Activated naive CD8-positive, alpha-beta T cell treated with anti-CD3 and anti-CD28 coated beads, Interleukin-2, amount 50 U/mL, for 24 hours (primary cell): Measurements from ENCODE around the gene LHX5.

Source experiments
- ATAC-seq: fragments of 150-1000 bp; cut with Tn5 transposase; one replicate; pipeline ENCODE4 v1.10.0; 2021
- DNase-seq: peaks from one replicate; pipeline ENCODE4 v3.0.0; 2021
- H3K27ac Mint-ChIP-seq: one replicate; pipeline ENCODE4 v1.8.0; 2021; ENCODE audit warnings: mild to moderate bottlenecking, mixed read lengths
- H3K27me3 Mint-ChIP-seq: one replicate; pipeline ENCODE4 v1.8.0; 2021; ENCODE audit warnings: mixed read lengths
- H3K36me3 Mint-ChIP-seq: one replicate; pipeline ENCODE4 v1.8.0; 2021; ENCODE audit warnings: low read depth, mixed read lengths
- H3K4me1 Mint-ChIP-seq: one replicate; pipeline ENCODE4 v1.8.0; 2021; ENCODE audit warnings: mixed read lengths
- H3K4me3 Mint-ChIP-seq: one replicate; pipeline ENCODE4 v1.8.0; 2021; ENCODE audit warnings: mild to moderate bottlenecking, moderate library complexity, mixed read lengths
- H3K9me3 Mint-ChIP-seq: one replicate; pipeline ENCODE4 v1.8.0; 2021; ENCODE audit warnings: mixed read lengths

LHX5 gene

DNA sequence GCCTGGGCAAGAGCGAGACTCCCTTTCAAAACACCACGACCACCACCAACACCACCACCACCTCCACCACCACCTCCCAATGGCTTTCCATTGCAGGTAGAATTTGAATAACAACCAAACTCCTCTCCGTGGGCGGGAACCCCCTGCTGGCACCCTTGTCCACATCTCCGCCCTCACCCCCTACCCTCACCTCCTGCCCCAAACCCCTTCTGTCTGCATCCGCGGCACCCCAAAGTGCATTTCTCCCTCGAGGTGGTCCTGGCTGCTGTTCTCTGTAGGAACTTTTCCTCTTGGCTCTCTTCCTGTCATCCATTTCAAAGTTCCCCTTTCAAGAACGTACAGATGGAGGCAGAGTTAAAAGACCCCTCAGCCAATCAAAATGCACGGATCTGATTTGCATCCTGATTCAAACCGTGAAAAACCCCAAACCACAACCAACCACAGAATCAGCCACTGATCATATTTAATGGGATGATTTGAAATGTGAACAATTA lies 45.7 kb downstream of the LHX5 start:
- H3K9me3 Mint-ChIP-seq, result no peaks in the 10 kb centered on the region
- no peak for DNase-seq
- no peak overlapping the region for H3K4me3 Mint-ChIP-seq
- no peak for ATAC-seq
- H3K27ac Mint-ChIP-seq, result no peak overlapping the region
- peaks cover 27% of the 10 kb centered on the region for H3K27me3 Mint-ChIP-seq
- no peaks in the 10 kb centered on the region for H3K36me3 Mint-ChIP-seq
- peaks cover 10% of the 10 kb centered on the region for H3K4me1 Mint-ChIP-seq

DNA sequence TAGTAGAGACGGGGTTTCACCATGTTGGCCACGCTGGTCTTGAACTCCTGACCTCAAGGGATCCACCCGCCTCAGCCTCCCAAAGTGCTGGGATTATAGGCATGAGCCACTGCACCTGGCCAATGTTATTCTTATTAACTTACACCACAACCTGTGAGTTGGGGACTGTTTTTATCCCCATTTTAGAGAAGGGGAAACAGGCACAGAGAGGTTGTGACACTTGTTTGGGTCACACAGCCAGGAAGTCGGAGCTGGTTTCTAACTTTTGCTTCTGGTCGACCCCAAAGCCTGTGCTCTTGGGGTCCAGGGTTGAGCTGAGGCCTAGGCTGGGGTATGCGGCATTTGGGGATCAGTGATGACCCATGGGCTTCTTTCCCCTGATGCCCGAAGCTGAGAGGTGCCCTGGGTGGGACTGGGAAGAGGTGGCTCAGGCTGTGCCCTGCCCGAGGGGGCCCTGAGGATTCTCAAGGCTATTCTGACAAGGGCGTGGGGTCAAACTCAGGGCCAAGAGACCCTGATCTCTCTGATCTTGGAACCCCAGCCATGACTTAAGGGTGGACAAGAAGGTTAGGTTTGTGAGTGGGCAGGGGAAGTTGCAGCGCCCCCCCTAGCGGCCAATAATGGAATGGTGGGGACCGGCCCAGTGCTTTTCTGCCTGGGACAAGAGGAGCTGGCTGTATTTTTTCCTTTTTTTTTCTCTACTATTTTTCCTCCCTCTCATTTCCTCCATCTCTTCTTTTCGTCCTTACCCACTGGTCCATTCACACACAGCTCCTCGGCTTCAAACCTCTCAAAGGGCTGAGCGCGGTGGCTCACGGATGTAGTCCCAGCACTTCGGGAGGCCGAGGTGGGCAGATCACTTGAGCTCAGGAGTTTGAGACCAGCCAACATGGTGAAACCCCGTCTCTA lies 46.5 kb downstream of the LHX5 start:
- no peak for ATAC-seq
- H3K4me1 Mint-ChIP-seq, result peaks cover 10% of the 10 kb centered on the region
- peaks cover 19% of the 10 kb centered on the region for H3K27me3 Mint-ChIP-seq
- peak; percentile 74 for DNase-seq
- H3K4me3 Mint-ChIP-seq, result no peak overlapping the region
- no peaks in the 10 kb centered on the region for H3K36me3 Mint-ChIP-seq
- no peaks in the 10 kb centered on the region for H3K9me3 Mint-ChIP-seq
- H3K27ac Mint-ChIP-seq, result no peak overlapping the region

DNA sequence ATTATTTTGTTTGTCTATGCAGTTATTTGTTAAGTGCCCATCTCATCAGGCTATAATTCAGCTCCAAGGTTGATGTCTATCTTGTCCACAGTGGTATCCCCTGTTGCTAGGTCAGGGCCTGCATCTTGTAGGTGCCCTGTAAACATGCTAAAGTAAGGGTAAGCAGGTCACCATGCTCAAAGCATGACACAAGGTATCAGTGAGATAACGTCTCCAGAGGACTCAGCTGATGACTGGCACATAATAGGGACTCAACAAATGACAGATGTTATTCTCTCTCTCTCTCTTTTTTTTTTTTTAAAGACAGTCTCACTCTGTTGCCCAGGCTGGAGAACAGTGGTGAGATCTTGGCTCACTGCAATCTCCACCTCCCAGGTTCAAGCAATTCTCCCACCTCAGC lies 47.2 kb downstream of the LHX5 start:
- Mint-ChIP-seq H3K36me3 (no peaks in the 10 kb centered on the region), H3K4me3 (no peak overlapping the region), H3K27ac (no peak overlapping the region), H3K27me3 (peaks cover 16% of the 10 kb centered on the region), H3K4me1 (peaks cover 10% of the 10 kb centered on the region), H3K9me3 (no peaks in the 10 kb centered on the region)
- DNase-seq, result no peak
- no peak for ATAC-seq

DNA sequence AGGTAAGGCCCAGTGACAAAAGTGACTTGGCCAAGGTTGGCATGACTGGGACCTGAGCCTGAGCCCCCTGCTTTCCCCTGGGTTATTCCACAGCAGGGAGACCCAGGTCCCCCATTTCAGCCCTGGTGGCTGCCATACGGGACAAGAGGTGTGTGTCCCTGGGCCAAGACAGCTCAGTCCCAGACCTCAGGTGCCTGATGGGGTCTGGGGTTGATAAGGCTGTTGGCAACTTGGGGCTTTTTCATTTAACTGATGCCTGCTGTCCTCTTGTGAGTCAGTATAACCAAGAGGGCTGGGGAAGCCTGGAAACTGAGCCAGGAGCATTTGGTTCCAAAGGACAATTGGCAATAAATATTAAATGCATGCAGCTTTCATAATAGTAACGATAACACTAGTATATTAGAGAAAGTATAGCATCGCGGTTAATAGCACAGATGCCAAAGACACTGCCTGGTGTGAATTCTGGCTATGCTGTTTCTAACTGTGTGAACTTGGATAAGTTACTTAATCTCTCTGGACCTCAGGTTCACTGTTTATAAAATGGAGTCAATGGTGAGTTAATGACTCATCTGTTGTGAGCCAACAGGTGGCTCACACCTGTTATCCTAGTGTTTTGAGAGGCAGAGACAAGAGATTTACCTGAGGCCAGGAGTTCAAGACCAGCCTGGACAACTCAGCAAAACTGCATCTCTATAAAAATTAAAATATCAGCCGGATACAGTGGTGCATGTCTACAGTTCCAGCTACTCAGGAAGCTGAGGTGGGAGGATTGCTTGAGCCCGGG lies 48.6 kb downstream of the LHX5 start:
- DNase-seq (no peak), ATAC-seq (no peak)
- Mint-ChIP-seq H3K27me3 (peaks cover 12% of the 10 kb centered on the region), H3K36me3 (no peaks in the 10 kb centered on the region), H3K4me3 (no peak overlapping the region), H3K27ac (no peak overlapping the region), H3K9me3 (no peaks in the 10 kb centered on the region), H3K4me1 (peaks cover 10% of the 10 kb centered on the region)

DNA sequence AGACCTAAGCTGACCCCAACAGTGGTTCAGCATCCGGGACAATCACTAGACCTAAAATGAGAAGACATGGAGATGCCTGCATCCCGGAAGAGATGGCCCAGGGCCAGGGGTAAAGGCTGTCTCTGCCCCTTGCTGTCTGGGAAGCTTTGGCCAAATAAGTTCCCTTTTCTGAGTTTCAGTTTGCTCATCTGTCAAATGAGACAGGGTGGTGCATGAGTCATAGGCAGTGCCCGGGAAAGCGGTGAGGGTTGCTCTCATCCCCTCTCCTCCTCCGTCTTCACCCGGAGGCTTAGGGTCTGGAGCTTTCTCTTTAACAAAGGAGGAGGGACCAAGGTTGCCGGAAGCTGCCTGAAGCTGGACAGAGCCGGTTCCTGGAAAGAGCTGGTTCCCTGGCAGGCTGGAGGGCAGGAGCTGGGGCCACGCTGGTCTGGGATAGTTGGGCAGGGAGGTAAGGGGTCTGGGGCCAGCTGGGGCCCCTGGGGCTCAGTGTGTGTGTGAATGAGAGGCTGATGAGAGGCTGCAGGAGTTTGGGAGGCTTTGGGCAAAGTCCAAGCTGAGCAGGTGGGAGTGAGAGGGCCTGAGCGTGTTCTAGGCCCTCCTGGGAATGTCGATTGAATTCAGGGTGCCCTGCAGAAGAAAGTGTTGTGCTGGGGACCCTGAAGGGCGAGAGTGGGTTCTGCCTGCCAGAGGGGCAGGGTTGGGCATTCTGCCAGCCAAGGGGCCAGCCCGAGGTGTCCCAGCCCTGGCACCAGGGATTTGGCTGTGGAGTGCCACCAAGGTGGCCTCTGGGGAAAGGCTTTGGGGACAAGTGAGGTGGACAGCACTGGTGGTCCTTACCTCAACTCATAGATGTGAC lies 49.4 kb downstream of the LHX5 start, which contains the start of gene SDSL:
Gene SDSL, plus strand, starts transcription at position 351 of the 856 bp plus-strand sequence. CDS start 5,603 bp downstream, outside the sequence.
- no peaks in the 10 kb centered on the region for H3K36me3 Mint-ChIP-seq
- H3K27ac Mint-ChIP-seq, result peak within 1 kb of the TSS; percentile 52
- ATAC-seq (peak; percentile 93), DNase-seq (peak; percentile 46)
- peaks cover 9% of the 10 kb centered on the region for H3K27me3 Mint-ChIP-seq
- no peaks in the 10 kb centered on the region for H3K9me3 Mint-ChIP-seq
- H3K4me3 Mint-ChIP-seq, result peak within 1 kb of the TSS; percentile 66
- H3K4me1 Mint-ChIP-seq, result peaks cover 10% of the 10 kb centered on the region

DNA sequence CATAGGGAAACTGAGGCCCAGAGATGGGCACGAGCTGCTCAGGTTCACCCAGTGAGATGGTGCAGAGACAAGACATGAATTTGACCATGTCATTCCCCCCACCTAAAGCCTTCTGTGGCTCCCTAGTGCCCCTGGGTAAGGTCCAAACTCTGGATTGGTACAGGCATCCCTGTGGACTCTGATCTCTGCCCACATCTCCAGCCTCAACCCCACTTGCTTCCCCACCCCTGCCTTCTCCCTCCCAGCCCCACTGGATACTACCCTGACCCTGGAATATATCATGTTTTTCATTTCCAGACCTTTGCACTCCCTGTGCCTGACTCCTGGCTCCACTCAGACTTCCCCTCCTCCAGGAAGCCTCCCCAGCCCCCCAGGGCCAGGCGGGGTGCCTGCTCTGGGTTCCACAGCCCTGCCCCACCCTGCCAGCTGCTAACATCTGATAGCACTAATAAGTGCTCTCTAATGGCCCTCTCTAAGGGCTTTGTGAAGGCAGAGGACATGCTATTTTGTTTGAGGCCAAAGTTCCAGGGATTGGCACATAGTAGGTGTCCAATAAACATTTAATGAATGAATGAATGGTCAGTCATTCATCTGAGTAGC lies 50.6 kb downstream of the LHX5 start:
- Mint-ChIP-seq H3K27me3 (peaks cover 6% of the 10 kb centered on the region), H3K27ac (no peak overlapping the region), H3K4me1 (peaks cover 9% of the 10 kb centered on the region), H3K36me3 (no peaks in the 10 kb centered on the region), H3K4me3 (no peak overlapping the region), H3K9me3 (no peaks in the 10 kb centered on the region)
- ATAC-seq, result no peak
- DNase-seq, result no peak

DNA sequence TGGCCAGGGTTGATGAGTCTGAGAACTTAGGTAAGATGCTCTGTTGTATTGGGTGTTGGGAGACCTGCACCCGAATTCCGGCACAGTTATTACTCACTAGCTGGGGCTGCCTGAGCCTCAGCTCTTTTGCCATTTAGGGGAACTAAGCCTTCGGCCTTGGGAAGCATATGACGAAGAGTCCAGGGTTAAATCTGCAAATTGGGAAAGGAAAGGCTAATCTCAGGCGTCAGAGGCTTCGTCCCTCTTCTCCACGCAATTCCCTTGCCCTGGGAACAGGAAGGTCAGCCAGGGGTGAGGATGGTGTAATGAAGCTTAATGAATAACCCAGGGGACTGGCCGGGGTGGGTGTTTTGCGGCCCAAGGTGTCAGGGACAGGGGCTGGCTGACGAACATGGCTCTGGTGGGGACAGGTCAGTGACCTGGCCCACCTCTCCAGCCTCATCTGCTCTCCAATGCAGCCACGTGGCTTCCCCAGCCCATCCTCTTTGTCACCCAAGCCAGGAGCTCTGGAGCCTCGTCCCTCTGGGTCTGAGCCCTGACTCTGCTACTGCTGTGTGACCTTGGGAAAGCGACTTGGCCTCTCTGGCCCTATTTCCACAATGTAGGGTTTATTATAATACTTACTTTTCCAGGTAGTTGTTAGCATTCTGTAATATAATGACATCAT lies 53.3 kb downstream of the LHX5 start:
- H3K36me3 Mint-ChIP-seq, result no peaks in the 10 kb centered on the region
- no peaks in the 10 kb centered on the region for H3K9me3 Mint-ChIP-seq
- no peak overlapping the region for H3K27ac Mint-ChIP-seq
- ATAC-seq (no peak), DNase-seq (no peak)
- no peak overlapping the region for H3K4me3 Mint-ChIP-seq
- H3K4me1 Mint-ChIP-seq, result peaks cover 7% of the 10 kb centered on the region
- H3K27me3 Mint-ChIP-seq, result no peaks in the 10 kb centered on the region

DNA sequence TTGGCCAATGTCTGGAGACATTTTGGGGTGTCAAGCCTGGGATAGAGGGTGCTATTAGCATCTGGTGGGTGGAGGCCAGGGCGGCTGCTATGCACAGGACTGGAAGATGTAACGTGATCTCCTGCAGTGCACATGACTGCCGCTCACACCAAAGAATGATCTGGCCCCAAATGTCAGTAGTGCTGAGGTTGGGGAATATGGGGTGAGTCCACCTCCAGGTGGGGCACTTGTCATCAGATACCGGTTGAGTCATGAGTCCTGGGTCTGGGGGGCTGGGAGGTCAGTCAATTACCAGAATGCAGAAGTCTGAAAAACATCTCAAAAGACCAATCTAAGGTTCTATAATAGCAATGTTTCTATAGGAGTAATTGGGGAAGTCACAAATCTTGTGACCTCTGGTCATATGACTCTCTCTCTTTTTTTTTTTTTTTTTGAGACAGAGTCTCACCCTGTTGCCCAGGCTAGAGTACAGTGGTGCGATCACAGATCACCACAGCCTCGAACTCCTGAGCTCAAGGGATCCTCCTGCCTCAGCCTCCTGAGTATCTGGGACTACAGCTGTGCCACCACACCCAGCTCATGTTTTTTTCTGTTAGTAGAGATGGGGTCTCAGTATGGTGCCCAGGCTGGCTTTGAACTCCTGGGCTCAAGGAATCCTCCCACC lies 55.4 kb downstream of the LHX5 start:
- DNase-seq (no peak), ATAC-seq (no peak)
- no peak overlapping the region for H3K27ac Mint-ChIP-seq
- H3K9me3 Mint-ChIP-seq, result no peaks in the 10 kb centered on the region
- H3K4me3 Mint-ChIP-seq, result no peak overlapping the region
- H3K27me3 Mint-ChIP-seq, result peaks cover 3% of the 10 kb centered on the region
- H3K36me3 Mint-ChIP-seq, result no peaks in the 10 kb centered on the region
- no peaks in the 10 kb centered on the region for H3K4me1 Mint-ChIP-seq

DNA sequence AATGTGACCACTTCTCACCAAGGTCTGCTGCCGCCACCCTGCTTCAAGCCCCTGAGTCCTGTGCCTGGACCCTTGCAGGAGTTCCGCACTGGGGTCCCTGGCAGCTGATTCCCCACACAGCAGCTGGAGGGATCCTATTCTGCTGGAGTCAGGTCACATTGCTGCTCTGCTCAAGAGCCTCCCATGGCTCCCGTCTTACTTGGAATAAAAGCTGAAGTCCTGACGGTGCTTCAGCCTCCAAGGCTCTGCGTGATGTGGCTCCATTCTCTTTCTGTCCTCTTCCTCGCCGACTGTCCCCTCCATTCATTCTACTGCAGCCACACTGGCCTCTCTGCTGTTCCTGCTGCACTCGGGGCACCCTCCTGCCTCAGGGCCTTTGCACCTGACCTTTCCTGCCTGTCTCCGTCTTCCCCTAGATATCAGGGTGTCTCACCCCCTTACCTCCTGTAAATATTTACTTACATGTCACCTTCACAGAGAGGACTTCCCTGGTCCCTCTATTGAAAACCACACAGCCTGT lies 57.1 kb downstream of the LHX5 start:
- Mint-ChIP-seq H3K27me3 (peaks cover 6% of the 10 kb centered on the region), H3K27ac (no peak overlapping the region), H3K4me1 (no peaks in the 10 kb centered on the region), H3K4me3 (no peak overlapping the region), H3K9me3 (no peaks in the 10 kb centered on the region), H3K36me3 (no peaks in the 10 kb centered on the region)
- no peak for ATAC-seq
- no peak for DNase-seq

DNA sequence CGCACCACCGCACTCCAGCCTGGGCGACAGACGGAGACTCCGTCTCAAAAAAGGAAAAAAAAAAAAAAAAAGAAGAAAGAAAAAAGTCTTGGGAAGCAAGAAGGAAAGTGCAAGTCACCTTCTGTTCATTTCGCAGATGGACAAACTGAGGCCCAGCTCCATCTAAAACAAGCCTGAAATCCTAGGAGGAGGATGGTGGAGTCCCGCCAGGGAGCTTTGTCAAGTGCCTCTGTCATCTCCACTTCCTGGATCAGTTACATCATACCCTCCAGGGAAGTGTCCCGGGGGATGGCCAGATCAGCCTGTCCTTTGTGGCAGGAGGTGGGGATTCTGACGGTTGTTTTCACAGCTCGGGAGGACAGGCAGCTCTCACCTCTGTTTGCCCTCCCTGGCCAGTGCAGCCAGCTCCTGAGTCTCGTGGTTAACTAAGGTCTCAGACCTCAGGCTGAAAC lies 58.2 kb downstream of the LHX5 start:
- H3K27ac Mint-ChIP-seq, result no peak overlapping the region
- no peaks in the 10 kb centered on the region for H3K4me1 Mint-ChIP-seq
- no peaks in the 10 kb centered on the region for H3K9me3 Mint-ChIP-seq
- no peaks in the 10 kb centered on the region for H3K36me3 Mint-ChIP-seq
- no peak for DNase-seq
- peaks cover 6% of the 10 kb centered on the region for H3K27me3 Mint-ChIP-seq
- H3K4me3 Mint-ChIP-seq, result no peak overlapping the region
- no peak for ATAC-seq
